ENCODE results near the gene KCNJ11.

GRCh38 chr11:17396598-17397310 is 8.3 kb upstream of the KCNJ11 start:
- TF ChIP-seq POLR2A (IDR thresholded peaks at IDR 0.05) = no peak
- TF ChIP-seq POLR2AphosphoS5 (IDR thresholded peaks at IDR 0.05) = no peak

Data from suprapubic skin (tissue), 4 donors.